Loucy (cell line): ENCODE results near the gene FLVCR2.

Source experiments
- H2AFZ ChIP-seq: fragments of 200-600 bp; sonication (generic); 2 replicates; pipeline ENCODE4 v1.6.0; 2016; ENCODE audit warnings: antibody characterized with exemption, mild to moderate bottlenecking, low read length, moderate library complexity
- H3F3A ChIP-seq: fragments of 200-600 bp; 2 replicates; pipeline ENCODE4 v1.6.0; 2016; ENCODE audit warnings: antibody characterized with exemption, low read depth, mild to moderate bottlenecking
- H3K27me3 ChIP-seq: fragments of 200-600 bp; sonication (generic); 2 replicates; pipeline ENCODE4 v1.6.1; 2014; ENCODE audit warnings: low read length, mild to moderate bottlenecking; ENCODE audit not compliant: insufficient read depth, poor library complexity, severe bottlenecking
- H3K36me3 ChIP-seq: fragments of 200-600 bp; sonication (generic); 2 replicates; pipeline ENCODE4 v1.6.1; 2016; ENCODE audit warnings: low read length; ENCODE audit not compliant: insufficient read depth
- H3K4me1 ChIP-seq: fragments of 200-600 bp; sonication (generic); 2 replicates; pipeline ENCODE4 v1.5.1; 2014; ENCODE audit warnings: low read length, mild to moderate bottlenecking; ENCODE audit not compliant: insufficient read depth, poor library complexity, severe bottlenecking
- H3K4me2 ChIP-seq: fragments of 200-600 bp; sonication (generic); 2 replicates; pipeline ENCODE4 v1.6.0; 2014; ENCODE audit warnings: antibody characterized with exemption, low read length, low read depth, mild to moderate bottlenecking; ENCODE audit not compliant: poor library complexity, severe bottlenecking
- H3K4me3 ChIP-seq: fragments of 200-600 bp; sonication (generic); 2 replicates; pipeline ENCODE4 v1.5.1; 2014; ENCODE audit warnings: low read length, mild to moderate bottlenecking, mixed read lengths; ENCODE audit not compliant: poor library complexity, severe bottlenecking
- H3K79me2 ChIP-seq: fragments of 200-600 bp; sonication (generic); 2 replicates; pipeline ENCODE4 v1.6.1; 2014; ENCODE audit warnings: low read length; ENCODE audit not compliant: insufficient read depth
- H3K9ac ChIP-seq: fragments of 200-600 bp; sonication (generic); 2 replicates; pipeline ENCODE4 v1.6.0; 2014; ENCODE audit warnings: mild to moderate bottlenecking, low read depth, low read length, moderate library complexity; ENCODE audit not compliant: poor library complexity, severe bottlenecking
- H3K9me2 ChIP-seq: fragments of 200-600 bp; sonication (generic); replicated peaks from 2 replicates; pipeline ENCODE4 v1.6.1; 2016; ENCODE audit warnings: low read depth, low read length, mixed read lengths
- H3K9me3 ChIP-seq: fragments of 200-600 bp; sonication (generic); 2 replicates; pipeline ENCODE4 v1.6.1; 2014; ENCODE audit warnings: mild to moderate bottlenecking, antibody characterized with exemption, low read length, low read depth; ENCODE audit not compliant: insufficient read depth
- H4K20me1 ChIP-seq: fragments of 200-600 bp; sonication (generic); 2 replicates; pipeline ENCODE4 v1.6.0; 2014; ENCODE audit warnings: antibody characterized with exemption, low read length, mild to moderate bottlenecking; ENCODE audit not compliant: insufficient read depth, poor library complexity, severe bottlenecking
- EZH2phosphoT487 ChIP-seq: fragments of 200-600 bp; IDR thresholded peaks from 2 replicates; pipeline ENCODE4 v1.6.1; 2018; ENCODE audit warnings: antibody characterized with exemption, mild to moderate bottlenecking, moderate library complexity, borderline replicate concordance
- TF ChIP-seq, protein P1 (sequence below): fragments of 200-600 bp; sonication (generic); conservative IDR thresholded peaks from 2 replicates; pipeline ENCODE4 v1.5.1; 2014; ENCODE audit warnings: mild to moderate bottlenecking, antibody characterized with exemption, low read length

The FLVCR2 gene

DNA sequence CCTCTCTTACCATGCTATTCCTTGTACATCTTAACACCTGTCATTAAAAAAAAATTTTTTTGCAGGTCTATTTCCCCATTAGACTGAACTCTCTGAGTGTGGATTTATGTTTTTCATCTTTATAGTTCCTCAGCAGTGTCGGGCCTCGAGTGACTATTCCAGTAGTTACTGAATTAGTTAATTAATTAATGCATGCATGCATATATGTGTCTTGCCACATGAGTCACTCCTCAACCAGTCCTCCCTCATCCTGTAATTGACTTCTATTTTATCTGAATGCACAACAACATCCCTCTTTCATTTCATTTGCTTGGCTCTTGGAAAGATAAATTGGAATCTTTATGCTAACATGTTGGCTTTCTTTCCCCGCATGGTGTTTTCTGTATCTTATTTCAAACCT is 46.6 kb downstream of the FLVCR2 start:
- Histone ChIP-seq H3K4me1 (no peaks in the 10 kb centered on the region), H3K4me3 (no peak overlapping the region), H3K27me3 (no peaks in the 10 kb centered on the region), H3K9me3 (no peaks in the 10 kb centered on the region), H3K4me2 (no peak overlapping the region), H3K9ac (no peak overlapping the region), H3K79me2 (no peaks in the 10 kb centered on the region), H3K9me2 (no peaks in the 10 kb centered on the region), H3K36me3 (no peaks in the 10 kb centered on the region), H4K20me1 (no peaks in the 10 kb centered on the region), H3F3A (no peaks in the 10 kb centered on the region), H2AFZ (no peak overlapping the region)
- TF ChIP-seq EZH2phosphoT487, result no peak
- TF ChIP-seq, protein P1, sequence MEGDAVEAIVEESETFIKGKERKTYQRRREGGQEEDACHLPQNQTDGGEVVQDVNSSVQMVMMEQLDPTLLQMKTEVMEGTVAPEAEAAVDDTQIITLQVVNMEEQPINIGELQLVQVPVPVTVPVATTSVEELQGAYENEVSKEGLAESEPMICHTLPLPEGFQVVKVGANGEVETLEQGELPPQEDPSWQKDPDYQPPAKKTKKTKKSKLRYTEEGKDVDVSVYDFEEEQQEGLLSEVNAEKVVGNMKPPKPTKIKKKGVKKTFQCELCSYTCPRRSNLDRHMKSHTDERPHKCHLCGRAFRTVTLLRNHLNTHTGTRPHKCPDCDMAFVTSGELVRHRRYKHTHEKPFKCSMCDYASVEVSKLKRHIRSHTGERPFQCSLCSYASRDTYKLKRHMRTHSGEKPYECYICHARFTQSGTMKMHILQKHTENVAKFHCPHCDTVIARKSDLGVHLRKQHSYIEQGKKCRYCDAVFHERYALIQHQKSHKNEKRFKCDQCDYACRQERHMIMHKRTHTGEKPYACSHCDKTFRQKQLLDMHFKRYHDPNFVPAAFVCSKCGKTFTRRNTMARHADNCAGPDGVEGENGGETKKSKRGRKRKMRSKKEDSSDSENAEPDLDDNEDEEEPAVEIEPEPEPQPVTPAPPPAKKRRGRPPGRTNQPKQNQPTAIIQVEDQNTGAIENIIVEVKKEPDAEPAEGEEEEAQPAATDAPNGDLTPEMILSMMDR, result no peak

DNA sequence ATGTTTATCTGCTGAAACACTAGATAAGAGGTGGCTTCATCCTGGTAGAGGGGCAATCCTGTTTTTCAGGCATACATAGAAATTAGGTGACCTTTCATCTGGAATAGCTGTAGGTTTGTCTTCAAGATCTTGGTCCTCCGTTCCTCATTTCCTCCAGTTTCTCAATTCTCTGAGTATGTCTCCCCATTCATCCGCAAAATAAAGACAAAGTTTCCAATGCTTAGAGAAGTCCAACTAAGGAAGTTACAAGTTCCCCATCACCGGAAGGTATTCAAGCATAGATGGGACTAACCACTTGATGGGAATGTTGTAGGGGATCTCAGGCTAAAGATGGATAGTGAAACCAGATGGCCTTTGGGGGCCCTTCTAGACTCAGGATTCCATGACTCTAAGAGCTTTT is 48.0 kb downstream of the FLVCR2 start:
- H3K4me2 ChIP-seq, result no peak overlapping the region
- H2AFZ ChIP-seq, result no peak overlapping the region
- no peak overlapping the region for H3K4me3 ChIP-seq
- H3K79me2 ChIP-seq, result no peaks in the 10 kb centered on the region
- H3F3A ChIP-seq, result no peaks in the 10 kb centered on the region
- H3K9ac ChIP-seq, result no peak overlapping the region
- no peaks in the 10 kb centered on the region for H4K20me1 ChIP-seq
- no peaks in the 10 kb centered on the region for H3K27me3 ChIP-seq
- H3K4me1 ChIP-seq, result no peaks in the 10 kb centered on the region
- no peaks in the 10 kb centered on the region for H3K9me2 ChIP-seq
- no peaks in the 10 kb centered on the region for H3K9me3 ChIP-seq
- no peaks in the 10 kb centered on the region for H3K36me3 ChIP-seq
- no peak for TF ChIP-seq EZH2phosphoT487
- TF ChIP-seq, protein P1, result no peak

DNA sequence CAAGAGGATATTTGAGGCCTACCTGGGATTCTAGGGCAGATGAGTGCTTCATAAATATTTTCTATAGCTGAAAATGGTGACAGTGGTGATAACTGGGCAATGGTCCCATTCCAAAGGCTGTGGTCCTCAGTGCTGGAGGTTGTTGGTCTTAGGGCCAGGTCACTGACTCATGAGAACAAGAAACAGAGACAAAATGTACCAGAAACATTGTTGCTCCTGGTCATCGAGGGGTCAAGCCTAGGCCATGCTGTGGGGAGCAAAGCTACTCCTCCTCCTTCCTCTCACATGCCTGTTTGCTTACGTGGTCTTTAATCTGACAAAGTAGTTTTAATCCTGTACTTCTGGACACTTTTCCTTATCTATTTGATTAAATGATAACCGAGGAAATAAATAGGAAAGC is 48.4 kb downstream of the FLVCR2 start:
- TF ChIP-seq, protein P1, result no peak
- TF ChIP-seq EZH2phosphoT487, result no peak
- Histone ChIP-seq H3K36me3 (no peaks in the 10 kb centered on the region), H3K4me3 (no peak overlapping the region), H3K9ac (no peak overlapping the region), H3K9me3 (no peaks in the 10 kb centered on the region), H3K4me1 (no peaks in the 10 kb centered on the region), H2AFZ (no peak overlapping the region), H3K27me3 (no peaks in the 10 kb centered on the region), H3F3A (no peaks in the 10 kb centered on the region), H4K20me1 (no peaks in the 10 kb centered on the region), H3K79me2 (no peaks in the 10 kb centered on the region), H3K9me2 (no peaks in the 10 kb centered on the region), H3K4me2 (no peak overlapping the region)
